ENCODE data around the gene GLRX3. TPM values are rescaled to one million over a fixed set of nuclear protein-coding genes. Genes with fewer than 3 reads are reported as not detected.

Gene GLRX3
- polyA plus RNA-seq, 1 of the 3 experiments (the other 2 are of a cell fraction), result 93.8 TPM

GRCh38 chr10:130135676-130136225 is 440 bp upstream of the GLRX3 start:
- ChIA-PET CTCF (interaction anchor here (0.6 to 3.5 kb wide), 3 partner anchors 8 to 26 kb away, joined by 3 to 17 read pairs (median 14); partner anchors contain the start of gene C10orf143), POLR2A (interaction anchor here (0.5 to 3.6 kb wide), 3 partner anchors 8 to 1462 kb away, joined by 3 to 49 read pairs (median 5); partner anchors contain the start of gene C10orf143)
- H3K27me3 ChIP-seq (ENCODE audit: insufficient read depth), result no peaks in the 10 kb centered on the region
- peaks cover 9 to 16% of the 10 kb centered on the region in 2 experiments; a peak in 1 of 4 replicates for H3K4me1 ChIP-seq (ENCODE audit: control insufficient read depth in 1 of 2, insufficient read depth in 2 of 2, low read depth in 1 of 2, low read length in 1 of 2)
- H3K9me2 ChIP-seq, result no peaks in the 10 kb centered on the region
- WGBS (ENCODE audit: low lambda C conversion rate), result 16% methylated on average over 9 of the region's 17 CpGs
- H4K20me1 ChIP-seq (ENCODE audit: insufficient read depth), result peaks cover 39% of the 10 kb centered on the region
- H3K36me3 ChIP-seq (replicated peaks in 1 of 2; ENCODE audit: control insufficient read depth in 1 of 2, insufficient read depth in 2 of 2, low read length in 1 of 2), result peaks cover 0 to 11% of the 10 kb centered on the region in 2 experiments
- peak overlapping the region; percentile 80 to 81 for H3K4me3 ChIP-seq (ENCODE audit: low read depth in 2 of 2, low read length in 1 of 2)
- peak overlapping the region; percentile 95 for H2AFZ ChIP-seq (ENCODE audit: low read depth)
- peak overlapping the region; percentile 63 to 72; a peak in 2 of 4 replicates for H3K27ac ChIP-seq (ENCODE audit: low read depth in 2 of 2, low read length in 1 of 2)
- no peak for TF ChIP-seq IRF3 (IDR thresholded peaks at IDR 0.05; ENCODE audit: low read depth, low read length)
- no peak for TF ChIP-seq TAF1 (IDR thresholded peaks at IDR 0.05; ENCODE audit: borderline replicate concordance, low read depth, low read length)
- no peak for TF ChIP-seq EZH2phosphoT487 (IDR thresholded peaks at IDR 0.05; ENCODE audit: borderline replicate concordance, low read depth)
- no peak for TF ChIP-seq CTCF (IDR thresholded peaks at IDR 0.05)
- TF ChIP-seq ELF1 (IDR thresholded peaks at IDR 0.05), result no peak
- no peak for DNase-seq
- peak overlapping the region; percentile 98 for H3K4me2 ChIP-seq
- H3F3A ChIP-seq (replicated peaks; ENCODE audit: insufficient read depth), result peaks cover 3% of the 10 kb centered on the region
- H3K9ac ChIP-seq, result peak overlapping the region; percentile 86
- H3K9me3 ChIP-seq, result no peaks in the 10 kb centered on the region
- peaks cover 42% of the 10 kb centered on the region for H3K79me2 ChIP-seq (ENCODE audit: insufficient read depth)

GRCh38 chr10:130137090-130137448 is 878 bp downstream of the GLRX3 start:
- peak; percentile 30 for DNase-seq

More at GRCh38 chr10:130137090-130137448, 878 bp downstream of the GLRX3 start:
- H3K79me2 ChIP-seq (ENCODE audit: insufficient read depth), result peaks cover 55% of the 10 kb centered on the region
- H4K20me1 ChIP-seq (ENCODE audit: insufficient read depth), result peaks cover 52% of the 10 kb centered on the region
- H3K36me3 ChIP-seq (replicated peaks in 1 of 2; ENCODE audit: control insufficient read depth in 1 of 2, insufficient read depth in 2 of 2, low read length in 1 of 2), result peaks cover under 1 to 11% of the 10 kb centered on the region in 2 experiments
- H3K9ac ChIP-seq, result peak overlapping the region; percentile 86
- peaks cover 9 to 16% of the 10 kb centered on the region in 2 experiments; a peak in 1 of 4 replicates for H3K4me1 ChIP-seq (ENCODE audit: control insufficient read depth in 1 of 2, insufficient read depth in 2 of 2, low read depth in 1 of 2, low read length in 1 of 2)
- peaks cover 3% of the 10 kb centered on the region for H3F3A ChIP-seq (replicated peaks; ENCODE audit: insufficient read depth)
- H3K4me3 ChIP-seq (ENCODE audit: low read depth in 2 of 2, low read length in 1 of 2), result peak overlapping the region; percentile 80 to 81
- POLR2A ChIA-PET, result interaction anchor here (3.6 kb wide), 1 partner anchor 26 kb away, joined by 49 read pairs; the partner anchor contains the start of gene C10orf143
- peak overlapping the region in 1 of 2 experiments; percentile 72; a peak in 3 of 4 replicates for H3K27ac ChIP-seq (ENCODE audit: low read depth in 2 of 2, low read length in 1 of 2)
- WGBS (ENCODE audit: low lambda C conversion rate), result 5% methylated on average over 10 of the region's 10 CpGs
- H3K9me3 ChIP-seq, result no peaks in the 10 kb centered on the region
- TF ChIP-seq MXI1 (IDR thresholded peaks at IDR 0.05; ENCODE audit: low read depth, low read length), result peak; percentile 68; the same call in 1 of the 2 replicates
- no peak for TF ChIP-seq IRF3 (IDR thresholded peaks at IDR 0.05; ENCODE audit: low read depth, low read length)
- peak overlapping the region; percentile 98 for H3K4me2 ChIP-seq
- H3K9me2 ChIP-seq, result no peaks in the 10 kb centered on the region
- CTCF ChIA-PET, result interaction anchor here (2.1 to 3.5 kb wide), 2 partner anchors 9 to 27 kb away, joined by 14 to 17 read pairs; partner anchors contain the start of gene C10orf143
- 0 out of 2 replicates have a peak overlapping the region, but pooled peaks have one; percentile 25 for H2AFZ ChIP-seq (ENCODE audit: low read depth)
- no peaks in the 10 kb centered on the region for H3K27me3 ChIP-seq (ENCODE audit: insufficient read depth)
